GM12878 (cell line): Measurements from ENCODE around the gene CCSER1. TPM values are rescaled to one million over a fixed set of nuclear protein-coding genes. Genes with fewer than 3 reads are reported as not detected.

ENCODE experiments used
- ATAC-seq: fragments of 200-7000 bp; cut with Tn5 transposase; 3 replicates; pipeline ENCODE4 v1.9.1; 2020; ENCODE audit warnings: mild to moderate bottlenecking, moderate library complexity
- BruUV-seq: library from RNA; stranded (reverse); fragments of 400-500 nt; replicated peaks from 2 replicates; lab custom pipeline; 2021; lab: Mats Ljungman, UMichigan
- CTCF ChIA-PET: fragments of 300-600 bp; sonication (Branson Sonifier 250); formaldehyde crosslinking; extraction: SDS; loops from one replicate; lab custom pipeline; 2021; ENCODE audit warnings: inconsistent platforms; lab: Yijun Ruan, JAX
- POLR2A ChIA-PET: fragments of 350-600 bp; formaldehyde crosslinking; extraction: SDS; loops from one replicate; lab custom pipeline; 2021; ENCODE audit warnings: inconsistent platforms; lab: Charles Lee
- RAD21 ChIA-PET: fragments of 300-600 bp; sonication (Branson Sonifier 250); formaldehyde crosslinking; loops from one replicate; lab custom pipeline; 2023; ENCODE audit warnings: antibody characterized with exemption; ENCODE audit not compliant: unreplicated experiment; lab: Charles Lee
- SMC1A ChIA-PET: fragments of 300-600 bp; sonication (Branson Sonifier 250); formaldehyde crosslinking; loops from one replicate; lab custom pipeline; 2023; ENCODE audit not compliant: unreplicated experiment, uncharacterized antibody; lab: Charles Lee
- DNase-seq: peaks from one replicate; pipeline ENCODE4 v3.0.0-alpha.2; 2011; ENCODE audit warnings: low read depth, low spot score
- FAIRE-seq: peaks from 3 replicates; lab custom pipeline; 2011; peaks lifted over from hg19 to GRCh38; lab: Jason Lieb, UNC
- H2AFZ ChIP-seq: 2 replicates; pipeline ENCODE4 v1.6.0; 2011; ENCODE audit warnings: low read depth, low read length, control low read depth; ENCODE audit not compliant: control insufficient read depth
- H3K27ac ChIP-seq: 2 replicates; pipeline ENCODE4 v1.5.1; 2011; ENCODE audit warnings: control low read depth; ENCODE audit not compliant: control insufficient read depth, insufficient read depth
- H3K27me3 ChIP-seq, 2 experiments: replicated peaks in 1 of 2; 2 replicates each; pipeline versions ENCODE4 v1.6.0 to v1.6.1; 2011; ENCODE audit warnings: low read length in 1 of 2; ENCODE audit not compliant: control insufficient read depth in 2 of 2, insufficient read depth in 2 of 2
- H3K36me3 ChIP-seq, 2 experiments: 2 replicates each; pipeline ENCODE4 v1.5.1; 2011; ENCODE audit warnings: low read length in 1 of 2; ENCODE audit not compliant: control insufficient read depth in 2 of 2, insufficient read depth in 2 of 2
- H3K4me1 ChIP-seq: 2 replicates; pipeline ENCODE4 v1.6.1; 2011; ENCODE audit warnings: mild to moderate bottlenecking, low read length, moderate library complexity, mixed read lengths; ENCODE audit not compliant: control insufficient read depth, insufficient read depth
- H3K4me2 ChIP-seq: 2 replicates; pipeline ENCODE4 v1.6.0; 2011; ENCODE audit warnings: control low read depth; ENCODE audit not compliant: control insufficient read depth, insufficient read depth
- H3K4me3 ChIP-seq: fragments of 200-600 bp; sonication (generic); 2 replicates; pipeline ENCODE4 v1.5.1; 2016
- H3K79me2 ChIP-seq: 2 replicates; pipeline ENCODE4 v1.6.0; 2011; ENCODE audit warnings: low read length; ENCODE audit not compliant: control insufficient read depth, insufficient read depth
- H3K9ac ChIP-seq: 2 replicates; pipeline ENCODE4 v1.8.0; 2011; ENCODE audit warnings: low read length, control low read depth, mixed read lengths; ENCODE audit not compliant: control insufficient read depth, insufficient read depth
- H3K9me3 ChIP-seq: replicated peaks from 3 replicates; pipeline ENCODE4 v1.5.1; 2011; ENCODE audit warnings: mild to moderate bottlenecking, low read length; ENCODE audit not compliant: control insufficient read depth, insufficient read depth
- H4K20me1 ChIP-seq: 2 replicates; pipeline ENCODE4 v1.6.0; 2011; ENCODE audit not compliant: control insufficient read depth, insufficient read depth
- ATF2 ChIP-seq: IDR thresholded peaks from 2 replicates; pipeline ENCODE4 v1.6.1; 2012; ENCODE audit warnings: low read length, inconsistent platforms
- ATF3 ChIP-seq: IDR thresholded peaks from 2 replicates; pipeline ENCODE4 v1.6.1; 2011; ENCODE audit warnings: low read depth, mild to moderate bottlenecking, low read length, moderate library complexity, borderline replicate concordance; ENCODE audit errors: extremely low read depth
- BACH1 ChIP-seq: fragments of 450-650 bp; IDR thresholded peaks from 2 replicates; pipeline ENCODE4 v1.6.1; 2017; ENCODE audit warnings: mild to moderate bottlenecking, borderline replicate concordance
- ETV6 ChIP-seq, 2 experiments: fragments of 450-650 bp in 1 of 2; IDR thresholded peaks in 1 of 2; conservative IDR thresholded peaks in 1 of 2; 2 replicates each; pipeline ENCODE4 v1.6.1; 2014; ENCODE audit warnings: antibody characterized with exemption in 1 of 2, borderline replicate concordance in 1 of 2, low read depth in 1 of 2, mild to moderate bottlenecking in 1 of 2, moderate library complexity in 1 of 2
- POLR2A ChIP-seq: IDR thresholded peaks from 2 replicates; pipeline ENCODE4 v1.6.1; 2011; ENCODE audit warnings: low read depth, mild to moderate bottlenecking, low read length
- SMAD1 ChIP-seq: fragments of 450-650 bp; IDR thresholded peaks from 2 replicates; pipeline ENCODE4 v1.6.1; 2018; ENCODE audit warnings: mild to moderate bottlenecking, low read depth; ENCODE audit not compliant: partially characterized antibody
- SREBF2 ChIP-seq: IDR thresholded peaks from 2 replicates; pipeline ENCODE4 v1.6.1; 2012; ENCODE audit warnings: mild to moderate bottlenecking, low read length
- ZBED1 ChIP-seq: IDR thresholded peaks from 2 replicates; pipeline ENCODE4 v1.6.1; 2016; ENCODE audit warnings: borderline replicate concordance
- ZBTB40 ChIP-seq: fragments of 450-650 bp; IDR thresholded peaks from 2 replicates; pipeline ENCODE4 v1.6.1; 2016; ENCODE audit warnings: mild to moderate bottlenecking, moderate library complexity, borderline replicate concordance
- WGBS: methylation state at CpG from one replicate; pipeline ENCODE4 v1.1.6; 2016; ENCODE audit warnings: low lambda C conversion rate; ENCODE audit not compliant: insufficient replicate concordance, insufficient coverage; ENCODE audit errors: missing lambda C conversion rate; 5-methylcytosine and 5-hydroxymethylcytosine counted together
- in situ Hi-C: fragments of 300-500 bp; cut with MboI; formaldehyde crosslinking; loops from 9 replicates; pipeline ENCODE4 v1.14.3; 2018; ENCODE audit warnings: mixed read lengths
- intact Hi-C: fragments of 100-400 bp; cut with micrococcal nuclease; formaldehyde crosslinking; loops from one replicate; pipeline ENCODE4 v1.14.2; 2022; ENCODE audit not compliant: unreplicated experiment
- polyA plus RNA-seq, 11 experiments: library from polyadenylated mRNA; depleted of rRNA in 4 of 11; unstranded in 6 of 11; stranded (reverse) in 5 of 11; fragments of >200 nt; fragmentation: Nextera tagmentation in 4 of 11; fragmentation: Illumina TruSeq in 1 of 11; extraction: Ambion mirVana in 4 of 11; extraction: Trizol in 1 of 11; gene quantifications; 1 replicate in 1 of 11; 2 replicates in 10 of 11; pipeline versions ENCODE4 v1.2.1 to v1.2.3, GENCODE V29; 2011 to 2016; ENCODE audit warnings: inconsistent platforms in 2 of 11, missing spikeins in 2 of 11, low read depth in 1 of 11
- total RNA-seq, 4 experiments: library from RNA; depleted of rRNA in 3 of 4; stranded (reverse); fragments of >200 nt in 3 of 4; fragmentation: Illumina TruSeq in 1 of 4; extraction: Trizol in 1 of 4; gene quantifications; 2 replicates each; pipeline versions ENCODE4 v1.2.1 to v1.2.3, GENCODE V29; 2013 to 2021

Gene CCSER1
- total and polyA plus RNA-seq, 10 of the 15 experiments (the other 5 are each of a cell fraction or from before 2014, with no cell fraction given): 0.22 to 2.7 (median 1.0) TPM

GRCh38 chr4:91035276-91035675 is 908.1 kb downstream of the CCSER1 start:
- H3K9ac ChIP-seq: no peak overlapping the region
- no peaks in the 10 kb centered on the region for H3K9me3 ChIP-seq
- H3K4me3 ChIP-seq: no peak overlapping the region
- no peak overlapping the region for H3K27ac ChIP-seq
- 94% methylated on average over 2 of the region's 2 CpGs for WGBS
- no peaks in the 10 kb centered on the region for H3K27me3 ChIP-seq
- no TSS peak for BruUV-seq
- H3K79me2 ChIP-seq: no peaks in the 10 kb centered on the region
- no peak for FAIRE-seq
- no peaks in the 10 kb centered on the region for H3K4me1 ChIP-seq
- DNase-seq: no peak
- in situ Hi-C loops (no loop called here), intact Hi-C loops (no loop called here)
- ChIA-PET CTCF (interaction anchor here (1.4 kb wide), 1 partner anchor 617 kb away, joined by 5 read pairs; no protein-coding TSS in a partner anchor), SMC1A (interaction anchor here (2.6 kb wide), 1 partner anchor 11 kb away, joined by 9 read pairs; no protein-coding TSS in a partner anchor), RAD21 (no interaction called here), POLR2A (no interaction called here)
- no peak for ATAC-seq
- no peak overlapping the region for H2AFZ ChIP-seq
- no peaks in the 10 kb centered on the region for H4K20me1 ChIP-seq
- TF ChIP-seq ATF3 (no peak), ATF2 (no peak), BACH1 (no peak)
- no peaks in the 10 kb centered on the region for H3K36me3 ChIP-seq
- no peak overlapping the region for H3K4me2 ChIP-seq

GRCh38 chr4:91037951-91038350 is 910.8 kb downstream of the CCSER1 start:
- intact Hi-C loops: no loop called here
- H3K4me1 ChIP-seq: no peaks in the 10 kb centered on the region
- no peaks in the 10 kb centered on the region for H3K27me3 ChIP-seq
- no TSS peak for BruUV-seq
- FAIRE-seq: no peak
- no peak overlapping the region for H3K4me2 ChIP-seq
- ChIA-PET CTCF (no interaction called here), POLR2A (no interaction called here), SMC1A (no interaction called here), RAD21 (no interaction called here)
- H3K4me3 ChIP-seq: no peak overlapping the region
- in situ Hi-C loops: no loop called here
- H3K27ac ChIP-seq: no peak overlapping the region
- H3K79me2 ChIP-seq: no peaks in the 10 kb centered on the region
- no peaks in the 10 kb centered on the region for H4K20me1 ChIP-seq
- ATAC-seq: no peak
- H2AFZ ChIP-seq: no peak overlapping the region
- 0% methylated on average over 1 of the region's 1 CpG for WGBS
- TF ChIP-seq ZBTB40: no peak
- no peak for TF ChIP-seq SREBF2
- no peak for TF ChIP-seq ETV6 (conservative IDR thresholded peaks at IDR 0.05 in 1 of 2, IDR thresholded peaks at IDR 0.05 in 1 of 2; ENCODE audit: borderline replicate concordance in 1 of 2, low read depth in 1 of 2)
- TF ChIP-seq SMAD1: no peak
- no peak for TF ChIP-seq POLR2A
- no peak for TF ChIP-seq ZBED1
- no peak overlapping the region for H3K9ac ChIP-seq
- H3K36me3 ChIP-seq: no peaks in the 10 kb centered on the region
- no peak for DNase-seq
- H3K9me3 ChIP-seq: no peaks in the 10 kb centered on the region
